HepG2 (cell line): ENCODE results near the gene FOXA3. TPM values are rescaled to one million over a fixed set of nuclear protein-coding genes. Genes with fewer than 3 reads are reported as not detected.

Experiments used
- CHD2 ChIP-seq: IDR thresholded peaks from 2 replicates; pipeline ENCODE4 v1.6.1; 2011; ENCODE audit warnings: low read depth, low read length, improper control_type of control experiment
- ELF1 ChIP-seq: sonication (generic); formaldehyde crosslinking; IDR thresholded peaks from 2 replicates; pipeline ENCODE4 v1.4.0; 2020; ENCODE audit warnings: missing genetic modification reagents
- HOXA5 ChIP-seq: sonication (generic); formaldehyde crosslinking; IDR thresholded peaks from 2 replicates; pipeline ENCODE4 v1.4.0; 2020; ENCODE audit warnings: missing genetic modification reagents
- MED13 ChIP-seq: sonication (generic); formaldehyde crosslinking; IDR thresholded peaks from 2 replicates; pipeline ENCODE4 v1.5.0; 2020; ENCODE audit warnings: missing genetic modification reagents
- MEIS1 ChIP-seq: sonication (generic); formaldehyde crosslinking; IDR thresholded peaks from 2 replicates; pipeline ENCODE4 v1.9.0; 2021; ENCODE audit warnings: mild to moderate bottlenecking, missing genetic modification reagents, moderate library complexity, borderline replicate concordance
- SNRNP70 ChIP-seq: fragments of 200-400 bp; formaldehyde crosslinking; IDR thresholded peaks from 2 replicates; pipeline ENCODE4 v1.6.1; 2017; ENCODE audit warnings: mild to moderate bottlenecking, low read depth, low read length, moderate library complexity
- SRF ChIP-seq: IDR thresholded peaks from 2 replicates; pipeline ENCODE4 v1.6.1; 2011; ENCODE audit warnings: mild to moderate bottlenecking, low read depth, low read length, moderate library complexity
- SRSF1 ChIP-seq: fragments of 200-400 bp; formaldehyde crosslinking; optimal IDR thresholded peaks from 2 replicates; pipeline ENCODE3; 2017; ENCODE audit warnings: mild to moderate bottlenecking, low read depth, low read length, moderate library complexity
- ZNF225 ChIP-seq: sonication (generic); formaldehyde crosslinking; IDR thresholded peaks from 2 replicates; pipeline ENCODE4 v1.4.0; 2020; ENCODE audit warnings: mild to moderate bottlenecking, missing genetic modification reagents
- ZNF251 ChIP-seq: sonication (generic); formaldehyde crosslinking; IDR thresholded peaks from 2 replicates; pipeline ENCODE4 v1.9.0; 2021; ENCODE audit warnings: mild to moderate bottlenecking, missing genetic modification reagents
- ZNF263 ChIP-seq: sonication (generic); formaldehyde crosslinking; IDR thresholded peaks from 2 replicates; pipeline ENCODE4 v1.4.0; 2020; ENCODE audit warnings: missing genetic modification reagents
- ZNF333 ChIP-seq: sonication (generic); formaldehyde crosslinking; IDR thresholded peaks from 2 replicates; pipeline ENCODE4 v1.4.0; 2020; ENCODE audit warnings: mild to moderate bottlenecking, missing genetic modification reagents, borderline replicate concordance
- ZNF678 ChIP-seq: sonication (generic); formaldehyde crosslinking; IDR thresholded peaks from 2 replicates; pipeline ENCODE4 v1.4.0; 2020; ENCODE audit warnings: mild to moderate bottlenecking, missing genetic modification reagents
- ZNF891 ChIP-seq: sonication (generic); formaldehyde crosslinking; IDR thresholded peaks from 2 replicates; pipeline ENCODE4 v1.5.0; 2020; ENCODE audit warnings: mild to moderate bottlenecking, missing genetic modification reagents
- polyA plus RNA-seq, 8 experiments: library from polyadenylated mRNA; depleted of rRNA in 3 of 8; stranded (reverse) in 7 of 8; unstranded in 1 of 8; fragments of >200 nt; fragmentation: Illumina TruSeq in 4 of 8; extraction: Trizol in 4 of 8; gene quantifications; 2 replicates each; pipeline versions ENCODE4 v1.2.1 to v1.2.3, GENCODE V29; 2011 to 2016; ENCODE audit warnings: low read depth in 4 of 8, missing spikeins in 1 of 8, mixed read lengths in 1 of 8; ENCODE audit not compliant: insufficient read depth in 1 of 8
- total RNA-seq, 5 experiments: library from RNA; depleted of rRNA; stranded (reverse); fragments of >200 nt; fragmentation: Illumina TruSeq; extraction: Trizol; gene quantifications; 2 replicates each; pipeline ENCODE4 v1.2.3, GENCODE V29; 2016; ENCODE audit warnings: low read depth in 1 of 5
- TF ChIP-seq, protein P1 (sequence below): sonication (generic); formaldehyde crosslinking; IDR thresholded peaks from 2 replicates; pipeline ENCODE4 v1.4.0; 2020; ENCODE audit warnings: missing genetic modification reagents, borderline replicate concordance
- TF ChIP-seq, protein P2 (sequence below): sonication (generic); formaldehyde crosslinking; IDR thresholded peaks from 2 replicates; pipeline ENCODE4 v1.5.1; 2020; ENCODE audit warnings: missing genetic modification reagents, mild to moderate bottlenecking, borderline replicate concordance
- TF ChIP-seq, protein P3 (sequence below): sonication (generic); formaldehyde crosslinking; IDR thresholded peaks from 2 replicates; pipeline ENCODE4 v1.4.0; 2020; ENCODE audit warnings: missing genetic modification reagents
- TF ChIP-seq, protein P4 (sequence below): sonication (generic); formaldehyde crosslinking; IDR thresholded peaks from 2 replicates; pipeline ENCODE4 v1.4.0; 2020; ENCODE audit warnings: missing genetic modification reagents
- TF ChIP-seq, protein P5 (sequence below): sonication (generic); formaldehyde crosslinking; IDR thresholded peaks from 2 replicates; pipeline ENCODE4 v1.8.0; 2022; ENCODE audit warnings: missing genetic modification reagents, mild to moderate bottlenecking, inconsistent platforms, borderline replicate concordance

The FOXA3 gene
- total and polyA plus RNA-seq, 2 of the 13 experiments (the other 11 are each of a cell fraction or from before 2014, with no cell fraction given): 29.8 to 47.6 TPM

DNA sequence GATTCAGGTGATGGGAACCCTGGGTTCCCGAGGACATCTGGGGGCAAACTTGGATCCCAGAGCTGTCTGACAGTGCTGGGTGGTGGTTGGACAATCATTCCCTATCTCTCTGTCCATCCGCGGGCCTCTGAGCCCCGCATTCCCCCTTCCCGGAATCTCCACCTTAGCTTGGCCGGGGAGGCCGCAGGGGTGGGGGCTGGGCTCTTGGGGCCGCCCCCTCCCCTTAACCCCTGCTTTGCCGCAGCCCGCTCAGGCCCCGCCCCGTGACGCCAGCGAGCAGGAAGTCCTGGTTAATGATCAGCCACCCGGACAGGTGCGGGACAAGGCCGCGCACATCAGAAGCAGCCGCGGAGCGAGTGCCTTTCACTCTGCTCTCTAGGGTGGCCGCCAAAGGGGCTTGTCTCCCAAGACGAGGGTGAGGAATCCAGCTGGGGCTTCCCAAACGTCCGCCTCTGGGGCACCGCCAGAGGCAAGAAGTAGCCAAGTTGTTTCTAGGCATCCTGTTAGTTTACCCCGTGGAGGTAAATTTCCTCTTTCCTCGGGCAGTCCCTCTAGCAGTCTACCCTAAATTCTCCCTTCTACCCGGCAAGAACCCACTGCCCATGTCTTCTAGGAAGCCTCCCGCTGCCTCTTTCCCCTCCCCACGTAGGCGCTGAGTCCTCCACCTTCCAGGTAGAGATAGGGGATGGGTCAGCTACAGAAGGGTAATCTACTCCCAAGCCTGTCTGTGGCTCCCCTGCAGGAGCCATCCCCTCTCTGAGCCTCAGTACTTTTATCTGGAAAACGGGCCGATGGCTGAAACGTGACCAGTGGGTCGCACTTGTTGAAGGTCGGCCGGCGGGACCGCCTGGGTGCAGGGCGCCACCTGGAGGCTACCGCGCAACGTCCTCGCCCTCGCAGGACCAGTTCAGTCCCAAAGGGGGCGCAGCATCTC is 18.8 kb downstream of the FOXA3 start (continued):
- TF ChIP-seq ZNF225 (CRISPR knock-in tag) (no peak), ELF1 (CRISPR knock-in tag) (peak; percentile 93), ZNF891 (CRISPR knock-in tag) (peak; percentile 54; the same call in 1 of the 2 replicates), SRF (no peak), SNRNP70 (no peak), ZNF333 (CRISPR knock-in tag) (no peak), MEIS1 (CRISPR knock-in tag) (peak; percentile 73; the same call in 1 of the 2 replicates), CHD2 (peak; percentile 59; the same call in 1 of the 2 replicates), SRSF1 (peak; percentile 51), ZNF251 (CRISPR knock-in tag) (no peak), ZNF263 (CRISPR knock-in tag) (0 out of 2 replicates have a peak, but pooled peaks have one; percentile 32), MED13 (CRISPR knock-in tag) (peak; percentile 61; the same call in 1 of the 2 replicates), ZNF678 (CRISPR knock-in tag) (0 out of 2 replicates have a peak, but pooled peaks have one; percentile 72), HOXA5 (peak; percentile 33; the same call in 1 of the 2 replicates)
- TF ChIP-seq, protein P1, sequence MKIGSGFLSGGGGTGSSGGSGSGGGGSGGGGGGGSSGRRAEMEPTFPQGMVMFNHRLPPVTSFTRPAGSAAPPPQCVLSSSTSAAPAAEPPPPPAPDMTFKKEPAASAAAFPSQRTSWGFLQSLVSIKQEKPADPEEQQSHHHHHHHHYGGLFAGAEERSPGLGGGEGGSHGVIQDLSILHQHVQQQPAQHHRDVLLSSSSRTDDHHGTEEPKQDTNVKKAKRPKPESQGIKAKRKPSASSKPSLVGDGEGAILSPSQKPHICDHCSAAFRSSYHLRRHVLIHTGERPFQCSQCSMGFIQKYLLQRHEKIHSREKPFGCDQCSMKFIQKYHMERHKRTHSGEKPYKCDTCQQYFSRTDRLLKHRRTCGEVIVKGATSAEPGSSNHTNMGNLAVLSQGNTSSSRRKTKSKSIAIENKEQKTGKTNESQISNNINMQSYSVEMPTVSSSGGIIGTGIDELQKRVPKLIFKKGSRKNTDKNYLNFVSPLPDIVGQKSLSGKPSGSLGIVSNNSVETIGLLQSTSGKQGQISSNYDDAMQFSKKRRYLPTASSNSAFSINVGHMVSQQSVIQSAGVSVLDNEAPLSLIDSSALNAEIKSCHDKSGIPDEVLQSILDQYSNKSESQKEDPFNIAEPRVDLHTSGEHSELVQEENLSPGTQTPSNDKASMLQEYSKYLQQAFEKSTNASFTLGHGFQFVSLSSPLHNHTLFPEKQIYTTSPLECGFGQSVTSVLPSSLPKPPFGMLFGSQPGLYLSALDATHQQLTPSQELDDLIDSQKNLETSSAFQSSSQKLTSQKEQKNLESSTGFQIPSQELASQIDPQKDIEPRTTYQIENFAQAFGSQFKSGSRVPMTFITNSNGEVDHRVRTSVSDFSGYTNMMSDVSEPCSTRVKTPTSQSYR: peak; percentile 93
- TF ChIP-seq, protein P2, sequence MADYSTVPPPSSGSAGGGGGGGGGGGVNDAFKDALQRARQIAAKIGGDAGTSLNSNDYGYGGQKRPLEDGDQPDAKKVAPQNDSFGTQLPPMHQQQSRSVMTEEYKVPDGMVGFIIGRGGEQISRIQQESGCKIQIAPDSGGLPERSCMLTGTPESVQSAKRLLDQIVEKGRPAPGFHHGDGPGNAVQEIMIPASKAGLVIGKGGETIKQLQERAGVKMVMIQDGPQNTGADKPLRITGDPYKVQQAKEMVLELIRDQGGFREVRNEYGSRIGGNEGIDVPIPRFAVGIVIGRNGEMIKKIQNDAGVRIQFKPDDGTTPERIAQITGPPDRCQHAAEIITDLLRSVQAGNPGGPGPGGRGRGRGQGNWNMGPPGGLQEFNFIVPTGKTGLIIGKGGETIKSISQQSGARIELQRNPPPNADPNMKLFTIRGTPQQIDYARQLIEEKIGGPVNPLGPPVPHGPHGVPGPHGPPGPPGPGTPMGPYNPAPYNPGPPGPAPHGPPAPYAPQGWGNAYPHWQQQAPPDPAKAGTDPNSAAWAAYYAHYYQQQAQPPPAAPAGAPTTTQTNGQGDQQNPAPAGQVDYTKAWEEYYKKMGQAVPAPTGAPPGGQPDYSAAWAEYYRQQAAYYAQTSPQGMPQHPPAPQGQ (CRISPR knock-in tag): no peak
- TF ChIP-seq, protein P3, sequence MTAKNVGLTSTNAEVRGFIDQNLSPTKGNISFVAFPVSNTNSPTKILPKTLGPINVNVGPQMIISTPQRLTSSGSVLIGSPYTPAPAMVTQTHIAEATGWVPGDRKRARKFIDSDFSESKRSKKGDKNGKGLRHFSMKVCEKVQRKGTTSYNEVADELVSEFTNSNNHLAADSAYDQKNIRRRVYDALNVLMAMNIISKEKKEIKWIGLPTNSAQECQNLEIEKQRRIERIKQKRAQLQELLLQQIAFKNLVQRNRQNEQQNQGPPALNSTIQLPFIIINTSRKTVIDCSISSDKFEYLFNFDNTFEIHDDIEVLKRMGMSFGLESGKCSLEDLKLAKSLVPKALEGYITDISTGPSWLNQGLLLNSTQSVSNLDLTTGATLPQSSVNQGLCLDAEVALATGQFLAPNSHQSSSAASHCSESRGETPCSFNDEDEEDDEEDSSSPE (CRISPR knock-in tag): peak; percentile 58; the same call in 1 of the 2 replicates
- TF ChIP-seq, protein P4, sequence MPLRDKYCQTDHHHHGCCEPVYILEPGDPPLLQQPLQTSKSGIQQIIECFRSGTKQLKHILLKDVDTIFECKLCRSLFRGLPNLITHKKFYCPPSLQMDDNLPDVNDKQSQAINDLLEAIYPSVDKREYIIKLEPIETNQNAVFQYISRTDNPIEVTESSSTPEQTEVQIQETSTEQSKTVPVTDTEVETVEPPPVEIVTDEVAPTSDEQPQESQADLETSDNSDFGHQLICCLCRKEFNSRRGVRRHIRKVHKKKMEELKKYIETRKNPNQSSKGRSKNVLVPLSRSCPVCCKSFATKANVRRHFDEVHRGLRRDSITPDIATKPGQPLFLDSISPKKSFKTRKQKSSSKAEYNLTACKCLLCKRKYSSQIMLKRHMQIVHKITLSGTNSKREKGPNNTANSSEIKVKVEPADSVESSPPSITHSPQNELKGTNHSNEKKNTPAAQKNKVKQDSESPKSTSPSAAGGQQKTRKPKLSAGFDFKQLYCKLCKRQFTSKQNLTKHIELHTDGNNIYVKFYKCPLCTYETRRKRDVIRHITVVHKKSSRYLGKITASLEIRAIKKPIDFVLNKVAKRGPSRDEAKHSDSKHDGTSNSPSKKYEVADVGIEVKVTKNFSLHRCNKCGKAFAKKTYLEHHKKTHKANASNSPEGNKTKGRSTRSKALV (CRISPR knock-in tag): no peak
- TF ChIP-seq, protein P5, sequence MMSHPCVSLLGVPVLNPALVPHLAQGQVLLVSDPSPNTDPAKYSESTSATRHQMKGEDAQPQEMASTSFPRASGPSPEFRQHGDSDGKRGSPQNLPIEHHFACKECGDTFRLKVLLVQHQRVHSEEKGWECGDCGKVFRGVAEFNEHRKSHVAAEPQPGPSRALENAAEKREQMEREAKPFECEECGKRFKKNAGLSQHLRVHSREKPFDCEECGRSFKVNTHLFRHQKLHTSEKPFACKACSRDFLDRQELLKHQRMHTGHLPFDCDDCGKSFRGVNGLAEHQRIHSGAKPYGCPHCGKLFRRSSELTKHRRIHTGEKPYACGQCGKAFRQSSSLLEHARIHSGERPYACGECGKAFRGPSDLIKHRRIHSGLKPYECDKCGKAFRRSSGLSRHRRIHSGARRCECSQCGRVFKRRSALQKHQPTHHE (CRISPR knock-in tag): no peak; the same call in 1 of the 2 replicates
